Calu3 (cell line): Measurements from ENCODE around the gene DISP3. TPM values are rescaled to one million over a fixed set of nuclear protein-coding genes. Genes with fewer than 3 reads are reported as not detected.

Experiments used
- BruUV-seq: library from RNA; stranded (reverse); fragments of 400-500 nt; replicated peaks from 2 replicates; lab custom pipeline; 2021; lab: Mats Ljungman, UMichigan
- CTCF ChIA-PET: fragments of 300-600 bp; sonication (Branson Sonifier 250); formaldehyde crosslinking; loops from one replicate; lab custom pipeline; 2022; ENCODE audit warnings: antibody characterized with exemption; lab: Charles Lee
- DNase-seq: peaks from one replicate; pipeline ENCODE4 v3.0.0; 2022
- H3K27ac Mint-ChIP-seq: one replicate; pipeline ENCODE4 v1.8.0; 2022; ENCODE audit warnings: mixed read lengths; ENCODE audit not compliant: unreplicated experiment
- H3K27me3 Mint-ChIP-seq: one replicate; pipeline ENCODE4 v1.8.0; 2022; ENCODE audit warnings: mixed read lengths; ENCODE audit not compliant: unreplicated experiment
- H3K36me3 Mint-ChIP-seq: one replicate; pipeline ENCODE4 v1.8.0; 2022; ENCODE audit warnings: mild to moderate bottlenecking, moderate library complexity, mixed read lengths; ENCODE audit not compliant: insufficient read depth, unreplicated experiment
- H3K4me1 Mint-ChIP-seq: one replicate; pipeline ENCODE4 v1.8.0; 2022; ENCODE audit warnings: mild to moderate bottlenecking, low read depth, mixed read lengths; ENCODE audit not compliant: unreplicated experiment
- H3K4me3 Mint-ChIP-seq: one replicate; pipeline ENCODE4 v1.8.0; 2022; ENCODE audit warnings: mild to moderate bottlenecking, low read depth, moderate library complexity, mixed read lengths; ENCODE audit not compliant: unreplicated experiment
- H3K9me3 Mint-ChIP-seq: one replicate; pipeline ENCODE4 v1.8.0; 2022; ENCODE audit warnings: low read depth, mixed read lengths; ENCODE audit not compliant: unreplicated experiment
- CTCF ChIP-seq: fragments of 200-600 bp; IDR thresholded peaks from one replicate; pipeline ENCODE4 v1.8.0; 2022; ENCODE audit warnings: antibody characterized with exemption; ENCODE audit not compliant: unreplicated experiment
- intact Hi-C: fragments of 100-400 bp; cut with micrococcal nuclease; formaldehyde crosslinking; loops from one replicate; pipeline ENCODE4 v1.10.0; 2022; ENCODE audit not compliant: unreplicated experiment
- total RNA-seq: library from RNA; stranded (reverse); gene quantifications from 2 replicates; pipeline ENCODE4 v1.2.3, GENCODE V29; 2022

DISP3 gene
- total RNA-seq, 1 experiment from 2014 or later: 1.3 TPM

GRCh38 chr1:11471473-11471872, 7.5 kb upstream of the DISP3 start:
- BruUV-seq: no TSS peak
- intact Hi-C loops: no loop called here
- H3K9me3 Mint-ChIP-seq: no peaks in the 10 kb centered on the region
- H3K27ac Mint-ChIP-seq: no peak overlapping the region
- no peak overlapping the region for H3K4me3 Mint-ChIP-seq
- no peak for DNase-seq
- no peaks in the 10 kb centered on the region for H3K36me3 Mint-ChIP-seq
- CTCF ChIA-PET: no interaction called here
- H3K4me1 Mint-ChIP-seq: no peaks in the 10 kb centered on the region
- no peak for TF ChIP-seq CTCF
- H3K27me3 Mint-ChIP-seq: peaks cover 90% of the 10 kb centered on the region

- CTCF ChIA-PET: no interaction called here
- no TSS peak for BruUV-seq
Observed at GRCh38 chr1:11472284-11472683, 6.7 kb upstream of the DISP3 start.

GRCh38 chr1:11472741-11473140, 6.2 kb upstream of the DISP3 start:
- BruUV-seq: no TSS peak
- intact Hi-C loops: no loop called here
- H3K4me3 Mint-ChIP-seq: no peak overlapping the region
- no peaks in the 10 kb centered on the region for H3K4me1 Mint-ChIP-seq
- H3K9me3 Mint-ChIP-seq: no peaks in the 10 kb centered on the region
- DNase-seq: no peak
- CTCF ChIA-PET: no interaction called here
- TF ChIP-seq CTCF: no peak
- no peaks in the 10 kb centered on the region for H3K36me3 Mint-ChIP-seq
- peaks cover 96% of the 10 kb centered on the region for H3K27me3 Mint-ChIP-seq
- no peak overlapping the region for H3K27ac Mint-ChIP-seq

More at GRCh38 chr1:11472284-11472683, 6.7 kb upstream of the DISP3 start:
- intact Hi-C loops: no loop called here
- no peaks in the 10 kb centered on the region for H3K36me3 Mint-ChIP-seq
- no peak overlapping the region for H3K27ac Mint-ChIP-seq
- no peak for TF ChIP-seq CTCF
- no peaks in the 10 kb centered on the region for H3K4me1 Mint-ChIP-seq
- DNase-seq: no peak
- no peaks in the 10 kb centered on the region for H3K9me3 Mint-ChIP-seq
- peaks cover 96% of the 10 kb centered on the region for H3K27me3 Mint-ChIP-seq
- H3K4me3 Mint-ChIP-seq: no peak overlapping the region

- Mint-ChIP-seq H3K36me3 (no peaks in the 10 kb centered on the region), H3K27me3 (peaks cover 96% of the 10 kb centered on the region), H3K9me3 (no peaks in the 10 kb centered on the region), H3K4me3 (no peak overlapping the region), H3K4me1 (no peaks in the 10 kb centered on the region), H3K27ac (no peak overlapping the region)
- intact Hi-C loops: no loop called here
- no peak for TF ChIP-seq CTCF
- peak; percentile 18 for DNase-seq
- CTCF ChIA-PET: no interaction called here
- no TSS peak for BruUV-seq
Observed at GRCh38 chr1:11473491-11474034, 5.4 kb upstream of the DISP3 start.
